GM18502 (cell line): ENCODE measurements around the gene FBXO5.
A peak's percentile ranks its signal among the peaks of the same experiment; 100 is the strongest.
"Not testable (repeated sequence)": the region's sequence is repeated elsewhere in the genome, so short reads cannot be mapped to it uniquely, and the experiment has no call there.

ENCODE experiments used
- ATAC-seq: cut with Tn5 transposase; IDR thresholded peaks from one replicate; pipeline ENCODE4 v1.9.1; 2021; ENCODE audit warnings: mild to moderate bottlenecking; ENCODE audit not compliant: unreplicated experiment, poor library complexity

The FBXO5 gene

DNA sequence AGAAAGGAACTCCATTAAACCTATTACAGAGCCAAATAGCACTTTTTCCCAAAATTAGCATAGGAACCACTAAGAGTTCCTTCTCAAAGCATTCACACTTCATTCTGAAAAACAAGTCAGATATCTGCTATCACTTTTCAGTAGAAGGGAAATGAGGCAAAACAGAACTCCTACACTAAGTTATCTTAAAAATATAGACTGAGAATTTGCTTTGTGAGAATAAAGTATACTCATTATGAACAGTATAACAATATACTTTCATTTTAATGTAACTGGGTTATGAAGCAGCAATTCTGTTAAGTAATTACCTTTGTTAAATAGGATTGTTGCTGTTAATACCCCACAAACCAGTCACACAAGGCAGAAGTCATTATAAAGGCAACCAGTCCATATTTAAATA, 11.0 kb upstream of the FBXO5 start:
- no peak for ATAC-seq

DNA sequence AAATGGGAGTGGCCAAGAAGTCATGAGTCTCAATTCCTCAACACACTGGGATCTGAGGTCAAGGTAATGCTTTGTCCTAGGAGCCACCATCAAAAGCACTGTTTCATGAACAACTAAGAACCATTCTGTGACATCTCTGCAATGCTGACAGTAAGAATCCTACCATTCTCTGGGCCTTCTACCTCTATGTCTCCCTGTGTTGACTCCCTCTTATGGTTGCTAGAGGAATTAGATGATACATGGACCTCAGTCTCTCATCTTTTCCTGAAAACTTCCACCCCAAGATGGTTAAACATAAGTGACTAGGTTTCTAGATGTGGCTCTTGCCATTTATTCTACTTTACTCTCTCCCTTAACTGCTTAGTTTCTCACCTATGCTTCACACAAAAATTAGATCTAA, 10.6 kb upstream of the FBXO5 start:
- ATAC-seq = no peak

DNA sequence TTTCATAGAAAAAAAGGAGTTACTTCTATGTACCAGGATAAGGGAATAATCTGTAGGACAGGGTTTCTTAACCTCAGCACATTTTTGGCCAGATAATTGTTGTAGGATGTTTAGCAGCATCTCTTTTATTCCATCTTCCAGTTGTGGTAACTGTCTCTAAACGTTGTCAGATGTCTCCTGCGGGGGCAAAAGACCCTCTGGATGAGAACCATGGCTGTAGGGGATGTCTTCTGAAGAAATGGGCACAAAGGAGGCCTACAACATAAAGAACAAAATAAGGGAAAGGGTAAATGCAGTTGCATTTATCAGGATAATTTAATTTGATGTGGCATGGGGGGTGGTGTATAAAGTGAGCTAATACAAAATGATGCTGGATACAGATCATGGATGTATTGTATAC, 4.1 kb upstream of the FBXO5 start:
- ATAC-seq = no peak

DNA sequence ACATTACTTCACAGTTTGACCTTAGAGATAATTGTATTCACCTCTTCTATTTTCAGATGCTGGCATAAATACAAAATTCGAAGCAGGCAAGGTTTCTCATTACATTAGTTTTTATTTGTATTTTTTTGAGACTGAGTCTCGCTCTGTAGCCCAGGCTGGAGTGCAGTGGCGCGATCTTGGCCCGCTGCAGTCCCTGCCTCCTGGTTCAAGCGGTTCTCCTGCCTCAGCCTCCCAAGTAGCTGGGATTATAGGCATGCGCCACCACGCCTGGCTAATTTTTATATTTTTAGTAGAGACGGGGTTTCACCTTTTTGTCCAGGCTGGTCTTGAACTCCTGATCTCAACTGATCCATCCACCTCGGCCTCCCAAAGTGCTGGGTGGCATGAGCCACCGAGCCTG, 2.5 kb upstream of the FBXO5 start:
- not testable (repeated sequence) for ATAC-seq

DNA sequence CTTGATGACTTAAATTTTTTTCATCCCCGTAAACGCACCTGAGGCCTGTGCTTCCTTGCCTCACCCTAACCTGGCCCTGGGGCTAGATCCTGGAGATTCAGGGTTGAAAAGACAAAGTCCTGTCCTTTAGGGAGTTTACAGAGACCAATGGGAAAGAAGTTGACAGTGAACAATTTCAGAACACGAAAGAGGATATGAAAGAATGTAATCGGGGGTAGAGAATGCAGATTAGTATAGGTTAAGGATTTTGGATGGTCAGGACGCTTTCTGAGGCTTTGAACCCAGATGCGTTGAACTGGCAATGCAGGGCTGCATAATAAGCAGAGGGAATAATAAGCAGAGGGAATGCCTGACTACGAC, 1.7 kb upstream of the FBXO5 start:
- peak; percentile 31 for ATAC-seq

DNA sequence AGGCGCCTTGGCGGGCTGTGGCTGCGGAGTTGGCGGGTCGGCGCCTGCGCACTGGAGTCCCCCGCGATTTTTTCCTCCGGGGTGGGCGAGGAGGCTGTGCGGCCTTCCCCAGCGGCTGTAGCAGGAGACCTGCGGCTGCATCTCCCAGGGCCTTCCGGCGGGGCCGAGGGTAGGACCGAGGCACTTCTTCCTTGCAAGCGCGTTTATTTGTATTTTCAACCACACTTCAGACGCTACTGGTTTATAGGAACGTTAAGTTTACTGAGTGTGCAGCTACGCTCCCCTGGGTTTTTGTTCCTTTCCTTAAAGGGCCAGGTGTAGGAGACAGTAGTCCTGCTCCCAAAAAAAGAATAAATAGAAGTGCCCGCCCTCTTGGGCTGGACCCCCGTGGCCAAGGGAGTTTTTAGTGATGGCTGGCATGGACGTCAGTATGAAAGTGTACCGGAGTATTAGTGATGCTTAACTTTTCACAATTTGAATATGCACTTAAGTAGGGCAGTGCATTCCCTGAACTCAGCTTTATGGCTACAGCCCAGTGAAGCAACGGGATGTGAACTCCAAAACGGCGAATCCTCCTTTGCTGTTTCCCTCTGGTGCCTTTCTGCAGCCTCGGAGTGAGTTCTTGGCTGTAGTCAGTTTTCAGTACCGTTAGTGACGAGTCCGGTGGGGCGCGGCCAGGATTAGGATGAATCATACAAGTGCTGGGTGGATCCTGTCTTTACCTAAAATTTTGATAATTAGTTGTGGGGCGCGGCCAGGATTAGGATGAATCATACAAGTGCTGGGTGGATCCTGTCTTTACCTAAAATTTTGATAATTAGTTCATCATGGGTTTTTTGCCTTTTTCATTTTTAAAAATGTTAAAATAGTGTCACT, 1.0 kb upstream of the FBXO5 start:
- peak; percentile 28 for ATAC-seq

DNA sequence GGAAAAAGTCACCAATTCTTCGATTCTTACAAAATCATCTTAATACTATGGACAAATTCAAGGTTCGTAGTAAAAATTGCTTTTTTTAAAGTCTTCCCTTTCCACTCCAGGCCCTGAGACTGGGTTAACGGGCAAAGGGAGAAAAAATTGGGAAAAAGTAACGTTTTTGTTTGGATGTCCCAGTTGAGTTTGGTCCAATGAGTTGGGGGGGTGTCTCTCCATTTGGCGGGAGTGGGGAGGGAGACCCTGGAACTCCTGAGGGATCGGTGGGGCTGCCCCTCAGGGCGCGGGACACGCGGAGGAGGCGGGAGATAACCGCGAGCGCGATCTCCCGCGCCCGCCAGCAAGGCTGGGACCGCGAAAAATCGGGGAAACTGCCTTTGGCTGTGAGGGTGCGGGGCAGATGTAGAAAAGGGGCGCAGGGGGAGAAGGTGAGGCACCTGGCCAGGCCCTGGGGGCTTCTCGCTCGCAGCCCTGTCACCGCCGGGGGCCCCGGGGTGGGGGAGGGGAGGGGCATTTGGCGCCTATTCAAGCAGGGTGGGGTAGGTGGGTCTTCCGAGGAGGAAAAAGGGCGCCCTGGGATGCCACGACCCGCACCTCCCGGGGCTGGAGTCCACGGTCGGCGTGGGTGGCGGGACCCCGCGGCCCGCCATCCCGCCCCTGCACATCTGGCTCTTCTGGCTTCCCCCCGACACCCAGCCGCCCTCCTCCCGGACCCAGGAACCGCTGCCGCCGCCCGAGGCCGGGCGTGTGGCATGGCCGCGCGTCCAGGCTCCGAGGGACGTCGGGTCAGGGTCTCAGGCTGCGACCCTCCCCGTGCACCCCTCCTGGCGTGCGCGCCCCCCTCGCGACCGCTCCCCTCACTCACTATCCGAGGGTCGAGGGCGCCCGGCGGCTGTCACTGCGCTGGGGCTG, 595 bp downstream of the FBXO5 start:
- ATAC-seq = peak; percentile 1

DNA sequence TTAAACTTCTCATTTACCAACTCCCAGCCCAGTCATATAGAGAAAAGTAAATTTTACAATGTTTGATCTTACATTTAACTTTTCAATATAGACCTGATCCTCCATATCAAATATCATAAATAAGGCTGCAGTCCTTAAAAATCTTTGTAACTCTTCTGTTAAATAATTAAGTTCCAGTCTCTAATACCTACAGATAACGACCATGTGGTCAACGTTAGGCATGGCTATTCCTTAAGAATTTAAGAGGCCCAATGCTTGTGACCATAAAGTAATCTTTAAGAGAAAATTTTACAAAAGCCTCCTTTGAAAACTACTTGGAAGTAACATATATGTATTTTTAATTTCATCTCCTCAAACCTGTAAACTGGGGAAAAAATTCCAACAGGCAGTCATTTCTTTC, 1.6 kb downstream of the FBXO5 start:
- ATAC-seq = no peak

DNA sequence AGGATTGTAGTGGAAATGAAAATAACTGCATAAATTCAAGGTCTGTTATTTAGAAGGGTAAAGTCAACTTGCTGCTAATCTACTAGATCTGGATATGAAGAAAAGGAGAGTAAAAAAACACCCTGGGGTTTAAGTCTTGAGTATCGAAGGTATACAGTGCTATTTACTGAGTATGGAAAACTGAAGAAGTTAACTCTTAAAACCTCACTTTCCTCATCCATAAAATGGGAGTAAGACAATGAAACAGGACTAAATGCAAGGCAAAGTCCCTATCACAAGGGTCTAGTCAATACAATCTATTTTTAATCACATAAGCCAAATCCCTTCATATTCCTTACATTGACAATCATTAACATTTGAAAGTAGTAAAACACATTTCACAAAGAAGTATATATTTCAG, 2.2 kb downstream of the FBXO5 start:
- ATAC-seq = no peak

DNA sequence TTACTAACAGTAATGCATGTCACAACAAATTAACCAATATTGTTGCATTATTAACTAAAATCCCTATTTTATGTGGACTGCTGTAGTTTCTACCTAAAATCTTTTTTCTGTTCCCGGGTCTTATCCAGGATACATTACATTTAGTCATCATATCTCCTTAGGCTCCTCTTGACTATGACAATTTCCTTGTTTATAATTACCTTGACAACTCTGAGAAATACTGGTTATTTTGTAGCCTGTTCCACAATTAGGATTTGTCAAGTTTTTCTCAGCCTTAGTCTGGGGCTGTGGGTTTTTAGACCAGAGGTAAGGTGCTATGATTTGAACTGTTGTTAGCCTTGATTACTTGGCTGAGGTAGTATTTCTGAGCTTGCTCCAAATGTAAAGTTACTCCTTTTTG, 3.7 kb downstream of the FBXO5 start:
- no peak for ATAC-seq

DNA sequence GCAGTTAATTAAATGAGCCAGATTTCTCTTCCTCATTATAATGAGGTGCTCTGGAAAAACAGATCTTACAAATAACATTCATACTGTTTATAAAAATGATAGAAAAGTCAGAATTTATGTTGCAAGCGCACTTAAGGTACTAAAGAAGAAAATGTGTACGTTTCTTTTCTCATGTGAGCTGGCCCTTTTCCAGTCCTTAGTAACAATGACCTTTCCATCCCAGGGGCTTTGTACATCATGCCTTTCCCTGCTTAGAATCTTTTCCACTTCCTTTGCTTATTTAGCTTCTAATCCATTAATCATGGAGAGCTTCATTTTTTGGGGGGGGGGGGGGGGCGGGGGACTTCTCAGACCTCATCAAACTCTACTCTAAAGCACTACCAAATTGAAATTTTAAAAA, 4.8 kb downstream of the FBXO5 start:
- ATAC-seq = no peak

DNA sequence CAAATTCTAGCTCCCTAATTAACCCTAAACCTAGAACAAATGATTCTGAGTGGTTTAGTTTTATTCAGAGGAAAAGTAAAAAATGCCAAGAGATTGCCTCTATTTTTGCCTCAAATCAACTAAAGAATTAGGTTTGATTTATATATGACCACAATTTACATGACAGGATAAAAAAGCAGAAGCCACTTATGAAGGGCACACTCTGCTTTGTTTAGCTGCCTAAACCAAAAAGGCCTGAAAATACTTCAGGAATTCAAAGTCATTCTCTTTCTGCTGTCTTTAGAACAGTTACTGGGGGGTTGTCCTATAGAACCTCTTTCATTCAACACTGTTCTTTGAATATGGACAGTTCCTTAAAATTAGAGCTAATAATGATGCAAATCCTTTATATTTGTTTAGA, 5.3 kb downstream of the FBXO5 start:
- no peak for ATAC-seq

DNA sequence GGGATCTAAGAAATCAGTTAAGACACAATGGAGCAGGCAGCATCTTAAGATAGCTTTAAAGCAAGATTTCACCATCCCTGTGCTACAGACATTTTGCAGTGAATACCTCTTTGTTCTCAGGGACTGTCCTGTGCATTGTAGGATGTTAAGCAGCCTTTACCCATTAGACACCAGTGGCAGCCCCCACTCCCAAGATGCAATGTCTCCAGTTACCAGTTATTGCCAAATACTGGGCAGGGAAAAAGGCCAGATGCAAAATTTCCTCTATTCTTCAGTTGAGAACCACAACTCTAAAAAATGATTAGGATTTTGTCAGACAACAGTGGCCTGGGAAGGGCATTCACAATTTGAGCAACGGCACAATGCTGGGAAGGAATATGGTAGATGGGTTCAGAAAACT, 6.1 kb downstream of the FBXO5 start:
- no peak for ATAC-seq

DNA sequence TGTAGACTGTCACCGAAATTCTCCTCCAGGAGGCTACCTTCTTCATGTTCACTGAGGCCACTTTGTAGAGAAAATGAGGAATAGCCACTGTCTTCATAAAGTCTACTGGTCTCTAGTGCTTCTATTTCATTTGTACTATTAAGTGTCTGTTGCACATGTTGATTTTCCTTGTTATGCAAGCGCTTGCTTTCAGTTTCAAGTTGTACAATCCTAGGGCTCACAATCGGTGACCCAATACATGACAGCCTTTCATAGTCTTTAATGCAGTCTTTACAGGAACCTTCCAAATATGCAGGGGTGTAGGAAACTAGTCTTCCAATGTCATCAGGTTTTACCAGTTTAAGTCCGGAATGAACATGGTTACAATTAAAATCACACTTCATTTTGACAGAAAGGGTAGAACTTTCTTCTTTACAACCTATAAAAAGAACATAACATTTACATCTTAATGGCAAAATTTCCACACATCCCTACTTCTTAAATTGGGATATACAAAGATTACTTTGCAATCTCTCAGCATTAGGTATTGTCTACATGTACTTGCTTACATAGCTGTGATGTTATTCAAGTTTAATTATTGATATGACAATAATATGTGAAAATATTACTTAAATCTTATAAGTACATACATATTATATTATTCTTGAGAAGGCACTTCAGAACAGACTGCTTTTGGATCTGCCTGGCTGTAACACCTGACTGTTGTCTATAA, 7.5 kb downstream of the FBXO5 start:
- ATAC-seq = peak; percentile 72

DNA sequence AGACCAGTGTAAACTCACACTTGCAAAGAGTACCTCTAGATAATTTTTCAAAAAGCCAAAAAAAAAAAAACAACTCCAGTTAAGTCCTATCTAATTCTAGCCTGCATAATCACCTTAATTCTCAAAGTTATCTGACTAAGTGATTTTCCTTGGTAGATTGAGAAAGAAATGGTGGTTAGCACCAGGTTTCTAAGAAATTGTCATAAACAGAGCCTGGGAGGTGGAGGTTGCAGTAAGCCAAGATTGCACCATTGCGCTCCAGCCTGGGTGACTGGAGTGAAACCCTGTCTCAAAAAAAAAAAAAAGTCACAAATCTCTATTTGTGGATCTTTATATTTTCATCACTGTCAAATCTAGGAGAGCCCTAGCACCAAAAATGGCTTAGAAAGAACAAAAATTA, 8.9 kb downstream of the FBXO5 start:
- no peak for ATAC-seq

DNA sequence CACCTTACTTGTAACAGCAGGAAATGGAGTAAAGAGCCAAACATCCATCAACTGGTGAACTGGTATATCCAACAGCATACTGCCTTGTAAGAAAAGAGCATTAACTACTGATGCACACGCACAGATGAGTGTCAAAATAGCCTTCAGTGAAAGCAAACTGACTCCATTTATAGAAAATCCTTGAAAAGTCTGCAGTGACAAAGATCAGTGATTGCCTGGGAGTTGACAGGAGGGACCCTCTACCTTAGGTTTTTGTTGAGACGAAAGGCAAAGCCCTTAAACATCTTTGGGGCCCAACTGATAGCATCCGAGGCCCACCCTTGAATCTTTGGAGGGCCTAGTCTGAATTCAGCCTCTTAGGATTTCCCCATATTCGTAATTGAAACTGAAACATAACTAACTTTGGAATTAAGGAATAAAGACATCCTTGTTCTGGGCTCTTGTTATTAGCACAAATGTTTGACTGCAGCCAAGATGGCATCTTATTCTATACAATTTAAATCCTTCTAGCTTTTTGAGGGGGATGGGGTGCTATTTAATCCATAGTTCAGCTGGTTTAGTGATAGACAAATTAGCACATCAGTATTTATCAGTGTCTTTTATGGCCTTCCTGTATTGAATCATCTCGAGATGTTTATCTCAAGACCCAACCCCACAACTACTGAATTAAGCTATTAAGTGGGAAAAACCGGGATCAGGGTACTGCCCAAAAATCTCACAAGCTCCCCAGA, 13.0 kb downstream of the FBXO5 start:
- ATAC-seq = no peak

DNA sequence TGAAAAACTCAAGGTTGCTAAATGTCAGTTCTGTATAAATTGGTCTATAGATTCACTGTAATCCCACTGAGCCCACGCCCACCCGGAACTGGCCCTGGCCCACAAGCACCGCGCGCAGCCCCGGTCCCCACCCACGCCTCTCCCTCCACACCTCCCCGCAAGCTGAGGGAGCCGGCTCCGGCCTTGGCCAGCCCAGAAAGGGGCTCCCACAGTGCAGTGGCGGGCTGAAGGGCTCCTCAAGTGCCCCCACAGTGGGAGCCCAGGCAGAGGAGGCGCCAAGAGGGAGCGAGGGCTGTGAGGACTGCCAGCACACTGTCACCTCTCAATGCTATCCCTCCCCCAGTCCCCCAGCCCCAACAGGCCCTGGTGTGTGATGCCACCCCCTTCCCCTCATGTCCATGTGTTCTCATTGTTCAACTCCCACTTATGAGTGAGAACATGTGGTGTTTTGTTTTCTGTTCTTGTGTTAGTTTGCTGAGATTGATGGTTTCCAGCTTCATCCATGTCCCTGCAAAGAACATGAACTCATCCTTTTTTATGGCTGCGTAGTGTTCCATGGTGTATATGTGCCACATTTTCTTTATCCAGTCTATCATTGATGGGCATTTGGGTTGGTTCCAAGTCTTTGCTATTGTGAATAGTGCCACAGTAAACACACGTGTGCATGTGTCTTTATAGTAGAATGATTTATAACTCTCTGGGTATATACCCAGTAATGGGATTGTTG, 16.5 kb downstream of the FBXO5 start:
- not testable (repeated sequence) for ATAC-seq

DNA sequence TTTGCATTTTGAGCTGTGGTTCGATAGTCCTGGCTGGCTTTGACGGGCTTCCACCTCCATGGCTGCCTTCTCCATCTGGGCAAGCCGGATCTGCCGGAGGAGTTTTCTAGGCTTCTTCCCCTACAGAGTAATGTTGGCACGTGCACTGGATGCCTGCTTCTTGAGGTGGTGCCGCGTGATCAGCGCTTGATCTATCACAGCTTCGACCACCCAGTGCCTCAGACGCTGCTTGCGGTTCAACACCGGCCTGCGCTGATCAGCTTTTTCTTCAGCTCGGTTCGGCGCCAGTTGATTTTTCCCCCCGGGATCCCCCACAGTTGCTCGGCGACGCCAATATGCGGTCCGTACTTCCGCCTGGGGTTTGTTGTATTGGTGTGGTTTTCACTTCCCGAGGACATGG, 23.5 kb downstream of the FBXO5 start:
- ATAC-seq = no peak

DNA sequence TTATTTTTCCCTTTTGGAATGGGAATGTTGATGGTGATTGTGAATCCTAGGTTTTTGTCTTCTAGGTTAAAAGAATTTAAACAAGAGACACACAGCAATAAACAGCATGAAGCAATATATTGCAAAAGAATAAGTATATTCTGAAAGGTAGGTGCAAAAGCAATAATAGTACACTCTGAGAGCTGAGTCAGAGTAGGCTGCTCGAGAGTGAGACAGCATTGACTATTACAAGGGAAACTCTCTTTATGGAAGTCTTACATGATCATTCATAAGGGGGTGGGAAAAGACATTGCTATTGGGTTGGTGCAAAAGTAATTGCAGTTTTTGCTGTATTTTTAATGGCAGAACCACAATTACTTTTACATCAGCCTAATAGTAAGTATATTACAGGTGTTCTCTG, 25.0 kb downstream of the FBXO5 start:
- no peak for ATAC-seq

DNA sequence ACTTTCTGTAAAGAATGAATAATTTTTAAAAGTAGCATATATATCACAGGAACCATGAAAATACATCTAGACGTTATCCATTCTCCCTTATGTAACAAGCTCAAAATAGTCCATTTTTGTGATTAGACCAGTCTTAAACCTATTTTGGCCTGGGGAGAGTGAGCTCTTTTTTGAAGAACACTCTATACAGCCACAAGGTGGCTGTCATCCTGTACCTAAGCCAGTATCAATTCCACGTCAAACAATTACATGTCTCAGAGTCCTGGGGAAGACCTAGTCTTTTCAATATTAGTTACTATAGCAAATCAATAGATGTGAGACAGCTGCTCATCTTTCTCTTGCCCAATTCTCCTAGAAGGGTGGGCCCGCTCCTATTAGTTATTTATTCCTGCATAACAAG, 28.4 kb downstream of the FBXO5 start:
- peak; percentile 76 for ATAC-seq
